HepG2 (cell line): ENCODE measurements around the gene IMPACT. TPM values are rescaled to one million over a fixed set of nuclear protein-coding genes. Genes with fewer than 3 reads are reported as not detected.
A peak's percentile ranks its signal among the peaks of the same experiment; 100 is the strongest.

Source experiments
- CHD4 ChIP-seq: fragments of 200-600 bp; sonication (generic); IDR thresholded peaks from 2 replicates; pipeline ENCODE4 v1.7.0; 2017; ENCODE audit warnings: mild to moderate bottlenecking, low read length, borderline replicate concordance
- HMG20B ChIP-seq: conservative IDR thresholded peaks from 2 replicates; pipeline ENCODE4 v1.6.1; 2016; ENCODE audit warnings: missing genetic modification reagents, missing compliant biosample characterization
- HOXA5 ChIP-seq: sonication (generic); formaldehyde crosslinking; IDR thresholded peaks from 2 replicates; pipeline ENCODE4 v1.4.0; 2020; ENCODE audit warnings: missing genetic modification reagents
- MTF2 ChIP-seq: sonication (generic); formaldehyde crosslinking; IDR thresholded peaks from 2 replicates; pipeline ENCODE4 v1.5.0; 2020; ENCODE audit warnings: missing genetic modification reagents, borderline replicate concordance
- PTBP1 ChIP-seq: fragments of 200-400 bp; formaldehyde crosslinking; IDR thresholded peaks from 2 replicates; pipeline ENCODE4 v1.6.1; 2018; ENCODE audit warnings: low read length, low read depth; ENCODE audit not compliant: poor library complexity, severe bottlenecking
- TARDBP ChIP-seq: sonication (generic); formaldehyde crosslinking; IDR thresholded peaks from 2 replicates; pipeline ENCODE4 v1.8.0; 2022; ENCODE audit warnings: mild to moderate bottlenecking, missing genetic modification reagents
- ZBTB7B ChIP-seq: sonication (generic); formaldehyde crosslinking; IDR thresholded peaks from 2 replicates; pipeline ENCODE4 v1.4.0; 2020; ENCODE audit warnings: missing genetic modification reagents
- ZKSCAN1 ChIP-seq: fragments of 150-350 bp; IDR thresholded peaks from 2 replicates; pipeline ENCODE4 v1.6.1; 2014; ENCODE audit warnings: low read length
- ZNF232 ChIP-seq: sonication (generic); formaldehyde crosslinking; IDR thresholded peaks from 2 replicates; pipeline ENCODE4 v1.4.0; 2020; ENCODE audit warnings: missing genetic modification reagents, borderline replicate concordance
- ZNF530 ChIP-seq: sonication (generic); formaldehyde crosslinking; IDR thresholded peaks from 2 replicates; pipeline ENCODE4 v1.5.0; 2020; ENCODE audit warnings: low read depth, mild to moderate bottlenecking, missing genetic modification reagents
- ZNF546 ChIP-seq: sonication (generic); formaldehyde crosslinking; conservative IDR thresholded peaks from 2 replicates; pipeline ENCODE4 v1.8.1; 2023; ENCODE audit warnings: mild to moderate bottlenecking, missing genetic modification reagents
- ZNF724P ChIP-seq: sonication (generic); formaldehyde crosslinking; IDR thresholded peaks from 2 replicates; pipeline ENCODE4 v1.8.0; 2022; ENCODE audit warnings: missing genetic modification reagents, borderline replicate concordance
- polyA plus RNA-seq, 8 experiments: library from polyadenylated mRNA; depleted of rRNA in 3 of 8; stranded (reverse) in 7 of 8; unstranded in 1 of 8; fragments of >200 nt; fragmentation: Illumina TruSeq in 4 of 8; extraction: Trizol in 4 of 8; gene quantifications; 2 replicates each; pipeline versions ENCODE4 v1.2.1 to v1.2.3, GENCODE V29; 2011 to 2016; ENCODE audit warnings: low read depth in 4 of 8, missing spikeins in 1 of 8, mixed read lengths in 1 of 8; ENCODE audit not compliant: insufficient read depth in 1 of 8
- total RNA-seq, 5 experiments: library from RNA; depleted of rRNA; stranded (reverse); fragments of >200 nt; fragmentation: Illumina TruSeq; extraction: Trizol; gene quantifications; 2 replicates each; pipeline ENCODE4 v1.2.3, GENCODE V29; 2016; ENCODE audit warnings: low read depth in 1 of 5
- TF ChIP-seq, protein P1 (sequence below): sonication (generic); formaldehyde crosslinking; IDR thresholded peaks from 2 replicates; pipeline ENCODE4 v1.4.0; 2020; ENCODE audit warnings: missing genetic modification reagents, mild to moderate bottlenecking, borderline replicate concordance
- TF ChIP-seq, protein P2 (sequence below): sonication (generic); formaldehyde crosslinking; conservative IDR thresholded peaks from 2 replicates; pipeline ENCODE4 v1.4.0; 2020; ENCODE audit warnings: missing genetic modification reagents
- TF ChIP-seq, protein P3 (sequence below): sonication (generic); formaldehyde crosslinking; IDR thresholded peaks from 2 replicates; pipeline ENCODE4 v1.5.0; 2020; ENCODE audit warnings: mild to moderate bottlenecking, missing genetic modification reagents, borderline replicate concordance
- TF ChIP-seq, protein P4 (sequence below): sonication (generic); formaldehyde crosslinking; IDR thresholded peaks from 2 replicates; pipeline ENCODE4 v1.9.0; 2021; ENCODE audit warnings: missing genetic modification reagents, mild to moderate bottlenecking, borderline replicate concordance

IMPACT gene
- total and polyA plus RNA-seq, 2 of the 13 experiments (the other 11 are each of a cell fraction or from before 2014, with no cell fraction given): 5.0 to 7.7 TPM

DNA sequence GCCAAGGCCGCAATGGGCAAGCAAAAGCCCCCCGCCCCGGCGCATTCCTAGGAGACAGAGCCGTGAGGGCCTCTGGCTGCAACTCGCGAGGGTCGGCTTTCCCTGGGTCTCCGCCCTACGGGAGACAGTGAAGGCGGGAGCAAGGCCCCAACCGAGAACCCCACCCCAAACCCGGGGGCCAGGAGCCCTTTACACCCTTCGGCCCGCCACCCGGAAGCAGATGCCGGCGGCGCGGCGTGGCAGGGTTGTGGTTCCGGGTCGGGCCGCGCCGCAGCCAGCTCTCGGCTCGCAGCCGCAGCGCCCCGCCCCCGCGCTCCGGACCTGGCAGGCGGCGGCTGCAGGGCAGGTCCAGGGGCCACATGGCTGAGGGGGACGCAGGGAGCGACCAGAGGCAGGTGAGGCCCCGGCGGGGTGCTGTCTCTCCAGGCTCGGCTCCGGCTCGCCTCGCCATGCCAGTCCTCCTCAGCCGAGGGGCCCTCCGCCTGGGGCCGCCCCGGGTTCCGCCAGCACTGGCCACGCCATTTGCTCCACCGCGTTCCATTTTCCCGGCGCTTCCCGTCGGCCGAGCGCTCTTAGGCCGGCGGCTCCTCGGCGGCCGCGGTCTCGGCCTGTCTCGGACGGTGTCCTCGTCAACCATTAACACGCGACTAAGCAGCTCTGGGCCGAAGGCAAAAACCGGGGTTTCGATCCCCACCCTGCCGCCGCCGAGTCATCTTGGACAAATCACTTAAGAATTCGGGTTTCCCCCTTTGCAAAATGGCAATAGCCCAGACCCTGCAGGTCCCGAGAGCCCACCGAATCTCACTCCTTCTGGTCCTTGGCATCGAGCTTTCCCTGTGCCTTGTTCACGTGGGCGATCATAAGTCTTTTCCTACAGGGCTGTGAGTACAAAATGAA lies at the start of gene IMPACT (continued):
- TF ChIP-seq TARDBP (no peak), PTBP1 (no peak), CHD4 (no peak), HMG20B (CRISPR knock-in tag) (no peak), ZBTB7B (CRISPR knock-in tag) (no peak), ZNF232 (CRISPR knock-in tag) (0 out of 2 replicates have a peak, but pooled peaks have one; percentile 4), MTF2 (CRISPR knock-in tag) (peak; percentile 64; the same call in 1 of the 2 replicates), ZNF546 (CRISPR knock-in tag) (no peak), HOXA5 (CRISPR knock-in tag) (0 out of 2 replicates have a peak, but pooled peaks have one; percentile 47), ZKSCAN1 (no peak), ZNF724P (no peak), ZNF530 (CRISPR knock-in tag) (0 out of 2 replicates have a peak, but pooled peaks have one; percentile 34)
- TF ChIP-seq, protein P1, sequence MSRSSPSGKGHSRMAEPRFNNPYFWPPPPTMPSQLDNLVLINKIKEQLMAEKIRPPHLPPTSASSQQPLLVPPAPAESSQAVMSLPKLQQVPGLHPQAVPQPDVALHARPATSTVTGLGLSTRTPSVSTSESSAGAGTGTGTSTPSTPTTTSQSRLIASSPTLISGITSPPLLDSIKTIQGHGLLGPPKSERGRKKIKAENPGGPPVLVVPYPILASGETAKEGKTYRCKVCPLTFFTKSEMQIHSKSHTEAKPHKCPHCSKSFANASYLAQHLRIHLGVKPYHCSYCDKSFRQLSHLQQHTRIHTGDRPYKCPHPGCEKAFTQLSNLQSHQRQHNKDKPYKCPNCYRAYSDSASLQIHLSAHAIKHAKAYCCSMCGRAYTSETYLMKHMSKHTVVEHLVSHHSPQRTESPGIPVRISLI (CRISPR knock-in tag): no peak
- TF ChIP-seq, protein P2, sequence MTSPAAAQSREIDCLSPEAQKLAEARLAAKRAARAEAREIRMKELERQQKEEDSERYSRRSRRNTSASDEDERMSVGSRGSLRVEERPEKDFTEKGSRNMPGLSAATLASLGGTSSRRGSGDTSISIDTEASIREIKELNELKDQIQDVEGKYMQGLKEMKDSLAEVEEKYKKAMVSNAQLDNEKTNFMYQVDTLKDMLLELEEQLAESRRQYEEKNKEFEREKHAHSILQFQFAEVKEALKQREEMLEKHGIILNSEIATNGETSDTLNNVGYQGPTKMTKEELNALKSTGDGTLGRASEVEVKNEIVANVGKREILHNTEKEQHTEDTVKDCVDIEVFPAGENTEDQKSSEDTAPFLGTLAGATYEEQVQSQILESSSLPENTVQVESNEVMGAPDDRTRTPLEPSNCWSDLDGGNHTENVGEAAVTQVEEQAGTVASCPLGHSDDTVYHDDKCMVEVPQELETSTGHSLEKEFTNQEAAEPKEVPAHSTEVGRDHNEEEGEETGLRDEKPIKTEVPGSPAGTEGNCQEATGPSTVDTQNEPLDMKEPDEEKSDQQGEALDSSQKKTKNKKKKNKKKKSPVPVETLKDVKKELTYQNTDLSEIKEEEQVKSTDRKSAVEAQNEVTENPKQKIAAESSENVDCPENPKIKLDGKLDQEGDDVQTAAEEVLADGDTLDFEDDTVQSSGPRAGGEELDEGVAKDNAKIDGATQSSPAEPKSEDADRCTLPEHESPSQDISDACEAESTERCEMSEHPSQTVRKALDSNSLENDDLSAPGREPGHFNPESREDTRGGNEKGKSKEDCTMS (CRISPR knock-in tag): no peak
- TF ChIP-seq, protein P3, sequence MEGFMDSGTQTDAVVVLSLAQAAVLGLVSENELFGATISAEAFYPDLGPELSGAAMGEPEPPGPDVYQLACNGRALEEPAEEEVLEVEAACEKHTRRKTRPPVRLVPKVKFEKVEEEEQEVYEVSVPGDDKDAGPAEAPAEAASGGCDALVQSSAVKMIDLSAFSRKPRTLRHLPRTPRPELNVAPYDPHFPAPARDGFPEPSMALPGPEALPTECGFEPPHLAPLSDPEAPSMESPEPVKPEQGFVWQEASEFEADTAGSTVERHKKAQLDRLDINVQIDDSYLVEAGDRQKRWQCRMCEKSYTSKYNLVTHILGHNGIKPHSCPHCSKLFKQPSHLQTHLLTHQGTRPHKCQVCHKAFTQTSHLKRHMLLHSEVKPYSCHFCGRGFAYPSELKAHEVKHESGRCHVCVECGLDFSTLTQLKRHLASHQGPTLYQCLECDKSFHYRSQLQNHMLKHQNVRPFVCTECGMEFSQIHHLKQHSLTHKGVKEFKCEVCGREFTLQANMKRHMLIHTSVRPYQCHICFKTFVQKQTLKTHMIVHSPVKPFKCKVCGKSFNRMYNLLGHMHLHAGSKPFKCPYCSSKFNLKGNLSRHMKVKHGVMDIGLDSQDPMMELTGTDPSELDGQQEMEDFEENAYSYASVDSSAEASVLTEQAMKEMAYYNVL (CRISPR knock-in tag): no peak
- TF ChIP-seq, protein P4, sequence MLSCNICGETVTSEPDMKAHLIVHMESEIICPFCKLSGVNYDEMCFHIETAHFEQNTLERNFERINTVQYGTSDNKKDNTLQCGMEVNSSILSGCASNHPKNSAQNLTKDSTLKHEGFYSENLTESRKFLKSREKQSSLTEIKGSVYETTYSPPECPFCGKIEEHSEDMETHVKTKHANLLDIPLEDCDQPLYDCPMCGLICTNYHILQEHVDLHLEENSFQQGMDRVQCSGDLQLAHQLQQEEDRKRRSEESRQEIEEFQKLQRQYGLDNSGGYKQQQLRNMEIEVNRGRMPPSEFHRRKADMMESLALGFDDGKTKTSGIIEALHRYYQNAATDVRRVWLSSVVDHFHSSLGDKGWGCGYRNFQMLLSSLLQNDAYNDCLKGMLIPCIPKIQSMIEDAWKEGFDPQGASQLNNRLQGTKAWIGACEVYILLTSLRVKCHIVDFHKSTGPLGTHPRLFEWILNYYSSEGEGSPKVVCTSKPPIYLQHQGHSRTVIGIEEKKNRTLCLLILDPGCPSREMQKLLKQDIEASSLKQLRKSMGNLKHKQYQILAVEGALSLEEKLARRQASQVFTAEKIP (CRISPR knock-in tag): no peak
